ENCODE measurements around the gene MICU1. TPM values are rescaled to one million over a fixed set of nuclear protein-coding genes. Genes with fewer than 3 reads are reported as not detected.

MICU1 gene
- total RNA-seq, 1 donor from 2014 or later: 37.2 TPM

DNA sequence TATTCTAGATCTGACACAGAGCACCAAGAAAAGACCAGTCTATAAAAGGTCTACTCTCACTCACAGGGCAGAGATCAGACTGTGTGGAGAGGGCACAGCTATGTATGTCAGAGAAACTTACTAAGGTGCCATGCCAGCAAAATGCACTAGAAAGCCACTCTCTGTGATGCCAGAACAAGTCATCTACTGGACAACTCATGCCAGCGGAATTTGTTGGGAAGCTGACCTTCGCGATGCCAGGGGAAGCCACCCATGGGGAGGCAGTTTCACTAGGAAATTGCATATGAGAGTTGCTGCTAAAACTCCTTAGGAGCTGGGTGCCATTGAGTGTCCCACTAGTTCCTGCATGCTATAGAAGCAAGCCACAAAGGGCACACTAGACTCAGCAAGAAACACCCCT, 58.5 kb downstream of the MICU1 start:
- H3K27me3 ChIP-seq (ENCODE audit: control insufficient read depth, insufficient read depth, low read length): no peaks in the 10 kb centered on the region
- no peak overlapping the region for H3K4me3 ChIP-seq (ENCODE audit: low read depth, low read length)
- DNase-seq (ENCODE audit: low read depth): peak; percentile 14
- TF ChIP-seq, protein P1, sequence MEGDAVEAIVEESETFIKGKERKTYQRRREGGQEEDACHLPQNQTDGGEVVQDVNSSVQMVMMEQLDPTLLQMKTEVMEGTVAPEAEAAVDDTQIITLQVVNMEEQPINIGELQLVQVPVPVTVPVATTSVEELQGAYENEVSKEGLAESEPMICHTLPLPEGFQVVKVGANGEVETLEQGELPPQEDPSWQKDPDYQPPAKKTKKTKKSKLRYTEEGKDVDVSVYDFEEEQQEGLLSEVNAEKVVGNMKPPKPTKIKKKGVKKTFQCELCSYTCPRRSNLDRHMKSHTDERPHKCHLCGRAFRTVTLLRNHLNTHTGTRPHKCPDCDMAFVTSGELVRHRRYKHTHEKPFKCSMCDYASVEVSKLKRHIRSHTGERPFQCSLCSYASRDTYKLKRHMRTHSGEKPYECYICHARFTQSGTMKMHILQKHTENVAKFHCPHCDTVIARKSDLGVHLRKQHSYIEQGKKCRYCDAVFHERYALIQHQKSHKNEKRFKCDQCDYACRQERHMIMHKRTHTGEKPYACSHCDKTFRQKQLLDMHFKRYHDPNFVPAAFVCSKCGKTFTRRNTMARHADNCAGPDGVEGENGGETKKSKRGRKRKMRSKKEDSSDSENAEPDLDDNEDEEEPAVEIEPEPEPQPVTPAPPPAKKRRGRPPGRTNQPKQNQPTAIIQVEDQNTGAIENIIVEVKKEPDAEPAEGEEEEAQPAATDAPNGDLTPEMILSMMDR (IDR thresholded peaks at IDR 0.05; ENCODE audit: insufficient read depth, low read length, poor library complexity, severe bottlenecking): no peak
- H3K36me3 ChIP-seq (ENCODE audit: control insufficient read depth, insufficient read depth, low read length): no peaks in the 10 kb centered on the region

DNA sequence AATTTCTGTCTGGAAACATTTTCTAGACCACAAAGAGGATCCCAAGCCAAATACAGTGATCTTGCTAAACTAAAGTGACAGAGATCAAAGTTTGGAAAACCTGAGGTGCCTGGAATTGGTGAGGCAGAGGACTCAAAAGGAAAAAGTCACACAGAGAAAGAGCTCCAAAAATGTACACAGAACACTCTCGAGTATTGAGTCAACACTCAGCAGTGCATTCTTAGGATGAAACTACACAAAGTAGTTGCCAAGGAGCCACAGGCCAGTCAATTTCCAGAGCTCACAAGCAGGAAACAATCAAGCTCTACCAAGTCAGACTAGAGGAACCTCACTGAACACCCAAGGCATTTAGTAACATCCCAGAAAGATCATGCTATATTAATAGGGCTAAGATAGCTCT, 61.3 kb downstream of the MICU1 start:
- Histone ChIP-seq H3K36me3 (ENCODE audit: control insufficient read depth, insufficient read depth, low read length) (no peaks in the 10 kb centered on the region), H3K4me3 (ENCODE audit: low read depth, low read length) (no peak overlapping the region), H3K27me3 (ENCODE audit: control insufficient read depth, insufficient read depth, low read length) (no peaks in the 10 kb centered on the region)
- no peak for DNase-seq (ENCODE audit: low read depth)
- TF ChIP-seq, protein P1 (IDR thresholded peaks at IDR 0.05; ENCODE audit: insufficient read depth, low read length, poor library complexity, severe bottlenecking): no peak

DNA sequence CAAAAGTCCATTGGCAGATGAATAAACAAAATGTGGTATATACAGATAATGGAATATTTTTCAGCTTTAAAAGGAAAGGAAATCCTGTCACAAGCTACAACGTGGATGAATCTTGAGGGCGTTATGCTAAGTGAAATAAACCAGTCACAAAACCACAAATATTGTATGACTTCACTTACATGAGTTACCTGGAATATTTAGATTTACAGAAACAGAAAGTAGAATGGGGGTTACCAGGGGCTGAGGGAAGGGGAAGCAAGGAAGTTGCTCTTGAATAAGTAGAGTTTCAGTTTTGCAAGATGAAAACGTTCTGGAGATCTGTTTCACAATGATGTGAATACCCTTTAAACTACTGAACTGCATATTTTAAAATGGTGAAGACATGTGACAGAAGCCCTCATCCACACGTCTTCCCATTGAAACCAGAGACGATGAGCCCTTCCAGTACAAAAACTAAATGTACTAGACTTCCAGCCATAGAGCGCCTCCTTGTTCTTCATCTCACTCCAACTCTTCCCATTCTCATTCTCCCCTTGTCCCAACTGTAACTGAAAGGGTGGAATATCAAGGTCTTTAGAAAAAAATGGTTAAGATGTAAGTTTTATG, 62.4 kb downstream of the MICU1 start:
- Histone ChIP-seq H3K36me3 (ENCODE audit: control insufficient read depth, insufficient read depth, low read length) (no peaks in the 10 kb centered on the region), H3K27me3 (ENCODE audit: control insufficient read depth, insufficient read depth, low read length) (no peaks in the 10 kb centered on the region), H3K4me3 (ENCODE audit: low read depth, low read length) (no peak overlapping the region)
- no peak for DNase-seq (ENCODE audit: low read depth)
- TF ChIP-seq, protein P1 (IDR thresholded peaks at IDR 0.05; ENCODE audit: insufficient read depth, low read length, poor library complexity, severe bottlenecking): no peak

DNA sequence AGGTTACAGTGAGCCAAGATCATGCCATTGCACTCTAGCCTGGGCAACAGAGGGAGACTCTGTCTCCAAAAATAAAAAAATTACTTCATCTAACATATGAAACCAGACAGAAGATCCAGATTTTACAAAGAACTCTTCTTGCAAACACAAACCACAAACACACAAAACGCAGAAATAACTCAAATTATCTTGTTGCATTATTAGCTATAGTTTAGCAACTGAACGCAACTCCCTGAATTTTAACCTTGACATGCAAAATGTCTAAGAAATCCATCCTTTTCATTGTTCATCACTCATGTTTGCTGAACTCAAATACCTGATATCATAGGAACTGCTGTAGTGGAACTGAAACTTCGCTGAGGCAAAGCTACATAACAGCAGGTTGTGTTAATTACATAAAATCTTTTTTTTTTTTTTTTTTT, 64.1 kb downstream of the MICU1 start:
- Histone ChIP-seq H3K36me3 (ENCODE audit: control insufficient read depth, insufficient read depth, low read length) (no peaks in the 10 kb centered on the region), H3K4me3 (ENCODE audit: low read depth, low read length) (no peak overlapping the region), H3K27me3 (ENCODE audit: control insufficient read depth, insufficient read depth, low read length) (no peaks in the 10 kb centered on the region)
- no peak for DNase-seq (ENCODE audit: low read depth)
- TF ChIP-seq, protein P1 (IDR thresholded peaks at IDR 0.05; ENCODE audit: insufficient read depth, low read length, poor library complexity, severe bottlenecking): no peak

DNA sequence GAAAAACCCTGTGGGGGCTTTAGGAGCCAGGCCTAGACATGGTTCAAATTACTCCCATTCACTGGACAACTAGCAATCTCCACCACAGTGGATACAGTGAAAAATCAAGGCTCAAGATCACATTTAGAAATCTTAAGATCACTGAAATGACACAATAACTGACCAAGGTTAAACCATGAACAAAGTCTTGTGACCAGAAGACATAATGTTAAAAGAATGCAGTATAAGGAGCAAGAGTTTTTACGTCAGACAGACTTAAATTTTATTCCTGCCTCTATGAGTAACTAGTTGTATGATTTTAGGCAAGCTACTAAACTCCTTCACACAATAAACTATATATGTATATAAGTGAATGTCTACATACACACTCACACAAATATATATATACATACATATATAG, 68.5 kb downstream of the MICU1 start:
- Histone ChIP-seq H3K4me3 (ENCODE audit: low read depth, low read length) (no peak overlapping the region), H3K36me3 (ENCODE audit: control insufficient read depth, insufficient read depth, low read length) (no peaks in the 10 kb centered on the region), H3K27me3 (ENCODE audit: control insufficient read depth, insufficient read depth, low read length) (no peaks in the 10 kb centered on the region)
- TF ChIP-seq, protein P1 (IDR thresholded peaks at IDR 0.05; ENCODE audit: insufficient read depth, low read length, poor library complexity, severe bottlenecking): no peak
- DNase-seq (ENCODE audit: low read depth): no peak

DNA sequence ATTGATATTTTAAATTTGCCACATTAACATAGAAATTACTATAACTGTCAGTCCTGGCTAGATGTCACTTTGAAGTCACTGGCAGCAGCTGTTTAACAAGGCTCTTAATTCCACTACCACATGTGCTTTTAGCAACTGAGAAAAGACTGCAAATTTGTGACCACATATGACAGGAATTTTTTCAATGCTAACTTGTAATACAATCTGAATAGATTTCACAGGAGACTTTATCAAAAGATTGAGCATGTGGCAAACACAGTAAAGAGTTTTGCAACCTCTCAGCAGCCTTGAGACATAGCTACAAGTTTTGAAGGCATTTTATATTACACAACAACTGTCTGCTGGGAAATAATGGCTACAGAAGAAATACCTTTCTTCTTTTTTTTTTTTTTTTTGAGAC, 73.0 kb downstream of the MICU1 start:
- TF ChIP-seq, protein P1 (IDR thresholded peaks at IDR 0.05; ENCODE audit: insufficient read depth, low read length, poor library complexity, severe bottlenecking): no peak
- Histone ChIP-seq H3K4me3 (ENCODE audit: low read depth, low read length) (no peak overlapping the region), H3K27me3 (ENCODE audit: control insufficient read depth, insufficient read depth, low read length) (no peaks in the 10 kb centered on the region), H3K36me3 (ENCODE audit: control insufficient read depth, insufficient read depth, low read length) (no peaks in the 10 kb centered on the region)
- DNase-seq (ENCODE audit: low read depth): no peak
